SK-N-SH (cell line): Measurements from ENCODE around the gene FCRL3.

Experiments
- CTCF ChIP-seq: fragments of 200-600 bp; sonication (generic); IDR thresholded peaks from 2 replicates; pipeline ENCODE4 v1.6.1; 2017; ENCODE audit warnings: antibody characterized with exemption, mild to moderate bottlenecking, moderate library complexity
- ELF1 ChIP-seq: IDR thresholded peaks from 2 replicates; pipeline ENCODE4 v1.4.0; 2012
- EP300 ChIP-seq, 2 experiments: IDR thresholded peaks; 2 replicates each; pipeline versions ENCODE4 v1.4.0 to v1.6.1; 2012; ENCODE audit warnings: borderline replicate concordance in 1 of 2, low read depth in 1 of 2, low read length in 1 of 2
- EZH2phosphoT487 ChIP-seq: fragments of 200-600 bp; sonication (generic); IDR thresholded peaks from 2 replicates; pipeline ENCODE4 v1.6.1; 2017; ENCODE audit warnings: low read depth, mixed run types, mild to moderate bottlenecking, antibody characterized with exemption, moderate library complexity, borderline replicate concordance
- FOXJ3 ChIP-seq: sonication (generic); formaldehyde crosslinking; IDR thresholded peaks from 2 replicates; pipeline ENCODE4 v1.5.1; 2020; ENCODE audit warnings: mild to moderate bottlenecking, missing genetic modification reagents
- MAX ChIP-seq: IDR thresholded peaks from 2 replicates; pipeline ENCODE4 v1.4.0; 2012; ENCODE audit warnings: low read depth
- POLR2AphosphoS5 ChIP-seq: IDR thresholded peaks from 2 replicates; pipeline ENCODE4 v1.6.1; 2012; ENCODE audit warnings: low read depth, low read length
- REST ChIP-seq: IDR thresholded peaks from 2 replicates; pipeline ENCODE4 v1.6.1; 2012; ENCODE audit warnings: mild to moderate bottlenecking, low read depth, low read length, moderate library complexity
- SIN3A ChIP-seq: IDR thresholded peaks from 2 replicates; pipeline ENCODE4 v1.6.1; 2012; ENCODE audit warnings: low read depth, mild to moderate bottlenecking, low read length, moderate library complexity, borderline replicate concordance
- TAF1 ChIP-seq: IDR thresholded peaks from 2 replicates; pipeline ENCODE4 v1.6.1; 2012; ENCODE audit warnings: low read depth, mild to moderate bottlenecking, low read length, moderate library complexity, borderline replicate concordance
- TEAD4 ChIP-seq: IDR thresholded peaks from 2 replicates; pipeline ENCODE4 v1.4.0; 2012; ENCODE audit warnings: mild to moderate bottlenecking, borderline replicate concordance; ENCODE audit not compliant: insufficient read depth
- YY1 ChIP-seq: IDR thresholded peaks from 2 replicates; pipeline ENCODE4 v1.4.0; 2012; ENCODE audit warnings: low read depth, mild to moderate bottlenecking
- TF ChIP-seq, protein P1 (sequence below): IDR thresholded peaks from 2 replicates; pipeline ENCODE4 v1.4.0; 2012; ENCODE audit warnings: low read depth, borderline replicate concordance
- TF ChIP-seq, protein P2 (sequence below): IDR thresholded peaks from 2 replicates; pipeline ENCODE4 v1.4.0; 2012; ENCODE audit warnings: low read depth, borderline replicate concordance

DNA sequence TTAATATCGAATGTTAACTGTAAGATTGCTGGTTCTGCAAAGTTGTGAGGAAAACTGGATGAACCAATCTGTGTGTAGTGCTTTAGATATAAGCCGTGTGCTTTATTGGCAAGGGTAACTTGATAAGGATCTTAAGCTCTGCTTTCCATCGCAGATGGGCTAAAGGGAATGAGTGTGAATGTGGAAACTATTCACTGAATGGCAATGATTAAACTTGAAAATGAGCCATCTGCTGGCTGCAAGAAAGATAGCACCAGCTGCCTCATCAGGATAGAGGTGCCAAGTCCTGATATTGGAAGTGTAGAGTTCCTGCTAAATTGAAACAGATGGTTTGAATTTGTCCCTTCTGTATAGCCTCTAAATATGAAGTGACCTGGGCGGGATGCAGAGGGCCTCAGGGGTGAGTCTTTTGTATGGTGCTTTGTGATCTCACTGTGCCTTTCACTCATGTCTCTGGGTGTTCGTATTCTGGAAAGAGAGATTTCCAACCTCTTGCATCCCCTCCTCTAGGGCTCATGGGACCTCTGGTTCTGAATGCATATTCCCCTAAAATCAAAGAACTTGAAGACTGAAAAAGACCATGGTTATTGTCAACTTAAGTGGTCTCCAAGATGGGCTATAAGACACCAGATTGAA is 9.2 kb downstream of the FCRL3 start:
- TF ChIP-seq TAF1 (no peak), EZH2phosphoT487 (no peak), CTCF (peak; percentile 59), EP300 (IDR thresholded peaks at IDR 0.05; ENCODE audit: borderline replicate concordance in 1 of 2, low read depth in 1 of 2, low read length in 1 of 2) (no peak), FOXJ3 (CRISPR knock-in tag) (no peak), POLR2AphosphoS5 (no peak), MAX (no peak), YY1 (no peak), REST (no peak), ELF1 (no peak), TEAD4 (no peak), SIN3A (no peak)
- TF ChIP-seq, protein P1, sequence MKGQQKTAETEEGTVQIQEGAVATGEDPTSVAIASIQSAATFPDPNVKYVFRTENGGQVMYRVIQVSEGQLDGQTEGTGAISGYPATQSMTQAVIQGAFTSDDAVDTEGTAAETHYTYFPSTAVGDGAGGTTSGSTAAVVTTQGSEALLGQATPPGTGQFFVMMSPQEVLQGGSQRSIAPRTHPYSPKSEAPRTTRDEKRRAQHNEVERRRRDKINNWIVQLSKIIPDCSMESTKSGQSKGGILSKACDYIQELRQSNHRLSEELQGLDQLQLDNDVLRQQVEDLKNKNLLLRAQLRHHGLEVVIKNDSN: no peak
- TF ChIP-seq, protein P2, sequence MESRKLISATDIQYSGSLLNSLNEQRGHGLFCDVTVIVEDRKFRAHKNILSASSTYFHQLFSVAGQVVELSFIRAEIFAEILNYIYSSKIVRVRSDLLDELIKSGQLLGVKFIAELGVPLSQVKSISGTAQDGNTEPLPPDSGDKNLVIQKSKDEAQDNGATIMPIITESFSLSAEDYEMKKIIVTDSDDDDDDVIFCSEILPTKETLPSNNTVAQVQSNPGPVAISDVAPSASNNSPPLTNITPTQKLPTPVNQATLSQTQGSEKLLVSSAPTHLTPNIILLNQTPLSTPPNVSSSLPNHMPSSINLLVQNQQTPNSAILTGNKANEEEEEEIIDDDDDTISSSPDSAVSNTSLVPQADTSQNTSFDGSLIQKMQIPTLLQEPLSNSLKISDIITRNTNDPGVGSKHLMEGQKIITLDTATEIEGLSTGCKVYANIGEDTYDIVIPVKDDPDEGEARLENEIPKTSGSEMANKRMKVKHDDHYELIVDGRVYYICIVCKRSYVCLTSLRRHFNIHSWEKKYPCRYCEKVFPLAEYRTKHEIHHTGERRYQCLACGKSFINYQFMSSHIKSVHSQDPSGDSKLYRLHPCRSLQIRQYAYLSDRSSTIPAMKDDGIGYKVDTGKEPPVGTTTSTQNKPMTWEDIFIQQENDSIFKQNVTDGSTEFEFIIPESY: no peak
